ENCODE results near the gene VENTX.

GRCh38 chr10:133238466-133238804, 780 bp downstream of the VENTX start:
- no peak for TF ChIP-seq KLF1 (tag by site-specific recombination; IDR thresholded peaks at IDR 0.05)
- TF ChIP-seq ZSCAN30 (tag by site-specific recombination; IDR thresholded peaks at IDR 0.05): no peak
- TF ChIP-seq ZBTB11 (tag by site-specific recombination; conservative IDR thresholded peaks at IDR 0.05; ENCODE audit: low read depth): no peak
- TF ChIP-seq, protein P1, sequence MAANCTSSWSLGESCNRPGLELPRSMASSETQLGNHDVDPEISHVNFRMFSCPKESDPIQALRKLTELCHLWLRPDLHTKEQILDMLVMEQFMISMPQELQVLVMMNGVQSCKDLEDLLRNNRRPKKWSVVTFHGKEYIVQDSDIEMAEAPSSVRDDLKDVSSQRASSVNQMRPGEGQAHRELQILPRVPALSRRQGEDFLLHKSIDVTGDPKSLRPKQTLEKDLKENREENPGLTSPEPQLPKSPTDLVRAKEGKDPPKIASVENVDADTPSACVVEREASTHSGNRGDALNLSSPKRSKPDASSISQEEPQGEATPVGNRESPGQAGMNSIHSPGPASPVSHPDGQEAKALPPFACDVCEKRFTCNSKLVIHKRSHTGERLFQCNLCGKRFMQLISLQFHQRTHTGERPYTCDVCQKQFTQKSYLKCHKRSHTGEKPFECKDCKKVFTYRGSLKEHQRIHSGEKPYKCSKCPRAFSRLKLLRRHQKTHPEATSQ (tag by site-specific recombination; IDR thresholded peaks at IDR 0.05): no peak
- TF ChIP-seq, protein P2, sequence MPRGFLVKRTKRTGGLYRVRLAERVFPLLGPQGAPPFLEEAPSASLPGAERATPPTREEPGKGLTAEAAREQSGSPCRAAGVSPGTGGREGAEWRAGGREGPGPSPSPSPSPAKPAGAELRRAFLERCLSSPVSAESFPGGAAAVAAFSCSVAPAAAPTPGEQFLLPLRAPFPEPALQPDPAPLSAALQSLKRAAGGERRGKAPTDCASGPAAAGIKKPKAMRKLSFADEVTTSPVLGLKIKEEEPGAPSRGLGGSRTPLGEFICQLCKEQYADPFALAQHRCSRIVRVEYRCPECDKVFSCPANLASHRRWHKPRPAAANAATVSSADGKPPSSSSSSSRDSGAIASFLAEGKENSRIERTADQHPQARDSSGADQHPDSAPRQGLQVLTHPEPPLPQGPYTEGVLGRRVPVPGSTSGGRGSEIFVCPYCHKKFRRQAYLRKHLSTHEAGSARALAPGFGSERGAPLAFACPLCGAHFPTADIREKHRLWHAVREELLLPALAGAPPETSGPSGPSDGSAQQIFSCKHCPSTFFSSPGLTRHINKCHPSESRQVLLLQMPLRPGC (tag by site-specific recombination; IDR thresholded peaks at IDR 0.05): no peak
- TF ChIP-seq HOXA7 (CRISPR knock-in tag; IDR thresholded peaks at IDR 0.05; ENCODE audit: borderline replicate concordance): no peak
- no peak for TF ChIP-seq ZNF654 (tag by site-specific recombination; IDR thresholded peaks at IDR 0.05; ENCODE audit: low read depth)
